Cardiac muscle cell (in vitro differentiated cells and primary cell): ENCODE measurements around the gene OTOA. TPM values are rescaled to one million over a fixed set of nuclear protein-coding genes. Genes with fewer than 3 reads are reported as not detected.

Experiments
- DNase-seq, 2 donors: peaks; one replicate each; pipeline versions ENCODE4 v3.0.0 to v3.0.0-alpha.2; 2010 to 2017; ENCODE audit warnings: low read depth in 1 of 2, low spot score in 1 of 2
- H3K27ac ChIP-seq: fragments of 200-600 bp; sonication (generic); 2 replicates; pipeline ENCODE4 v1.5.1; 2016
- H3K27me3 ChIP-seq: fragments of 200-600 bp; sonication (generic); 2 replicates; pipeline ENCODE4 v1.6.0; 2016; ENCODE audit warnings: control low read depth
- H3K36me3 ChIP-seq: fragments of 200-600 bp; sonication (generic); 2 replicates; pipeline ENCODE4 v1.5.1; 2016; ENCODE audit warnings: control low read depth
- H3K4me1 ChIP-seq: fragments of 200-600 bp; sonication (generic); 2 replicates; pipeline ENCODE4 v1.8.1; 2017; ENCODE audit warnings: low read depth, mild to moderate bottlenecking, mixed run types
- H3K4me3 ChIP-seq: fragments of 200-600 bp; sonication (generic); 2 replicates; pipeline ENCODE4 v1.5.1; 2016; ENCODE audit warnings: mild to moderate bottlenecking
- H3K9me3 ChIP-seq: fragments of 200-600 bp; sonication (generic); 2 replicates; pipeline ENCODE4 v1.5.1; 2017; ENCODE audit warnings: low read depth, mild to moderate bottlenecking, control low read depth
- CTCF ChIP-seq: IDR thresholded peaks from 2 replicates; pipeline ENCODE4 v1.5.1; 2012; ENCODE audit warnings: low read depth, mild to moderate bottlenecking, low read length
- polyA plus RNA-seq: library from polyadenylated mRNA; unstranded; fragments of >200 nt; fragmentation: Nextera tagmentation; extraction: Ambion mirVana; gene quantifications from 2 replicates; pipeline ENCODE4 v1.2.1, GENCODE V29; 2016
- total RNA-seq: library from RNA; depleted of rRNA; stranded (reverse); fragments of >200 nt; gene quantifications from 2 replicates; pipeline ENCODE4 v1.2.3, GENCODE V29; 2016

OTOA gene
- total and polyA plus RNA-seq, 2 experiments from 2014 or later: 0.51 TPM; not detected in 1

- Histone ChIP-seq H3K27ac (no peak overlapping the region), H3K36me3 (no peaks in the 10 kb centered on the region), H3K4me3 (no peak overlapping the region), H3K9me3 (no peaks in the 10 kb centered on the region), H3K4me1 (no peaks in the 10 kb centered on the region), H3K27me3 (no peaks in the 10 kb centered on the region)
- no peak for TF ChIP-seq CTCF
- DNase-seq: no peak
Observed at GRCh38 chr16:21643785-21644184, 20.0 kb upstream of the OTOA start.

GRCh38 chr16:21644674-21645073 is 19.1 kb upstream of the OTOA start:
- no peak overlapping the region for H3K4me3 ChIP-seq
- no peaks in the 10 kb centered on the region for H3K9me3 ChIP-seq
- H3K27me3 ChIP-seq: no peaks in the 10 kb centered on the region
- no peak overlapping the region for H3K27ac ChIP-seq
- DNase-seq: no peak
- no peaks in the 10 kb centered on the region for H3K36me3 ChIP-seq
- no peaks in the 10 kb centered on the region for H3K4me1 ChIP-seq
- TF ChIP-seq CTCF: no peak

GRCh38 chr16:21645261-21645721 is 18.5 kb upstream of the OTOA start:
- no peaks in the 10 kb centered on the region for H3K4me1 ChIP-seq
- H3K4me3 ChIP-seq: no peak overlapping the region
- no peak overlapping the region for H3K27ac ChIP-seq
- no peaks in the 10 kb centered on the region for H3K27me3 ChIP-seq
- TF ChIP-seq CTCF: no peak
- no peaks in the 10 kb centered on the region for H3K36me3 ChIP-seq
- H3K9me3 ChIP-seq: no peaks in the 10 kb centered on the region
- DNase-seq: peak in 1 of 2 donors; percentile 48

- Histone ChIP-seq H3K27ac (no peak overlapping the region), H3K4me1 (no peaks in the 10 kb centered on the region), H3K27me3 (no peaks in the 10 kb centered on the region), H3K4me3 (no peak overlapping the region), H3K9me3 (no peaks in the 10 kb centered on the region), H3K36me3 (no peaks in the 10 kb centered on the region)
- no peak for TF ChIP-seq CTCF
- peak in 1 of 2 donors; percentile 34 for DNase-seq
Observed at GRCh38 chr16:21646091-21646490, 17.7 kb upstream of the OTOA start.

- Histone ChIP-seq H3K4me3 (no peak overlapping the region), H3K27me3 (no peaks in the 10 kb centered on the region), H3K4me1 (no peaks in the 10 kb centered on the region), H3K36me3 (no peaks in the 10 kb centered on the region), H3K9me3 (no peaks in the 10 kb centered on the region), H3K27ac (no peak overlapping the region)
- no peak for DNase-seq
- TF ChIP-seq CTCF: no peak
Observed at GRCh38 chr16:21646721-21647561, 16.8 kb upstream of the OTOA start.
